Left lobe of liver (tissue), 2 donors: ENCODE results near the gene PIF1. TPM values are rescaled to one million over a fixed set of nuclear protein-coding genes. Genes with fewer than 3 reads are reported as not detected.

Source experiments
- ATAC-seq: fragments of 200-7000 bp; cut with Tn5 transposase; one replicate; pipeline ENCODE4 v1.9.1; 2020; ENCODE audit warnings: mild to moderate bottlenecking, moderate library complexity
- DNase-seq: peaks from one replicate; pipeline ENCODE4 v3.0.0-alpha.2; 2020; ENCODE audit warnings: low spot score
- total RNA-seq: library from RNA; stranded (reverse); gene quantifications from one replicate; pipeline ENCODE4 v1.2.1, GENCODE V29; 2021
- donor health status: DM: no; HTN: no; CAD: no; lungs with moderate emphysema.
- donor health status: DM: no; HTN: yes; CAD: no.

PIF1 gene, protein sequence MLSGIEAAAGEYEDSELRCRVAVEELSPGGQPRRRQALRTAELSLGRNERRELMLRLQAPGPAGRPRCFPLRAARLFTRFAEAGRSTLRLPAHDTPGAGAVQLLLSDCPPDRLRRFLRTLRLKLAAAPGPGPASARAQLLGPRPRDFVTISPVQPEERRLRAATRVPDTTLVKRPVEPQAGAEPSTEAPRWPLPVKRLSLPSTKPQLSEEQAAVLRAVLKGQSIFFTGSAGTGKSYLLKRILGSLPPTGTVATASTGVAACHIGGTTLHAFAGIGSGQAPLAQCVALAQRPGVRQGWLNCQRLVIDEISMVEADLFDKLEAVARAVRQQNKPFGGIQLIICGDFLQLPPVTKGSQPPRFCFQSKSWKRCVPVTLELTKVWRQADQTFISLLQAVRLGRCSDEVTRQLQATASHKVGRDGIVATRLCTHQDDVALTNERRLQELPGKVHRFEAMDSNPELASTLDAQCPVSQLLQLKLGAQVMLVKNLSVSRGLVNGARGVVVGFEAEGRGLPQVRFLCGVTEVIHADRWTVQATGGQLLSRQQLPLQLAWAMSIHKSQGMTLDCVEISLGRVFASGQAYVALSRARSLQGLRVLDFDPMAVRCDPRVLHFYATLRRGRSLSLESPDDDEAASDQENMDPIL
- total RNA-seq: 0.93 TPM

GRCh38 chr15:64825431-64826294 lies at the start of gene PIF1:
TSS of gene PIF1 (minus strand) at chr15:64825647. CDS start at chr15:64824335, 1,312 bp downstream.
- peak; percentile 88 for DNase-seq
- peak; percentile 98 for ATAC-seq

- no peak for DNase-seq
- no peak for ATAC-seq
Measured at GRCh38 chr15:64870353-64870752, 44.9 kb upstream of the PIF1 start.

GRCh38 chr15:64869501-64869900 lies 44.1 kb upstream of the PIF1 start:
- ATAC-seq (no peak), DNase-seq (no peak)

GRCh38 chr15:64865998-64866520 lies 40.6 kb upstream of the PIF1 start:
- DNase-seq (peak; percentile 71), ATAC-seq (peak; percentile 94)

- no peak for DNase-seq
Measured at GRCh38 chr15:64865126-64865997, 39.9 kb upstream of the PIF1 start.

DNA sequence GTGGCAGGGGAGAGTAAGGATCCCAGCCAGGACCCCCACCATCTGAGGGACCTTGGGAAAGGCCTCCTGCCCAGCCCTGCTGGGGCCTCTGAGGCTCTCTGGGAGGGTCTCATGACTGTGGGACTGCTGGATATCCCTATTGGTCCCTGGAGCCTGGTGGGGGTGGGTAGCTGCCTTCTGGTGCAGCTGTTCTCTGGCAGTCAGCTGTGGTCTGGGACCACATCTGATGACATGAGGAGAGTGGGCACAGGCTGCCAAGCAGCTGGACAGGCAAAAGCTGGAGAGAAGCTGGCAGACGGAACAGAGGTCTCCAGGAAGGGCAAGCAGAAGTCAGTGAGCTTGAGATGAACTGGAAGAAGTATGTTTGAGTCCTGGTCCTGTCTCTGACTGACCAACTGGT lies 38.6 kb upstream of the PIF1 start:
- ATAC-seq: no peak
- no peak for DNase-seq

More at GRCh38 chr15:64865126-64865997, 39.9 kb upstream of the PIF1 start:
- ATAC-seq: no peak

GRCh38 chr15:64862408-64862807 lies 37.0 kb upstream of the PIF1 start:
- no peak for ATAC-seq

DNA sequence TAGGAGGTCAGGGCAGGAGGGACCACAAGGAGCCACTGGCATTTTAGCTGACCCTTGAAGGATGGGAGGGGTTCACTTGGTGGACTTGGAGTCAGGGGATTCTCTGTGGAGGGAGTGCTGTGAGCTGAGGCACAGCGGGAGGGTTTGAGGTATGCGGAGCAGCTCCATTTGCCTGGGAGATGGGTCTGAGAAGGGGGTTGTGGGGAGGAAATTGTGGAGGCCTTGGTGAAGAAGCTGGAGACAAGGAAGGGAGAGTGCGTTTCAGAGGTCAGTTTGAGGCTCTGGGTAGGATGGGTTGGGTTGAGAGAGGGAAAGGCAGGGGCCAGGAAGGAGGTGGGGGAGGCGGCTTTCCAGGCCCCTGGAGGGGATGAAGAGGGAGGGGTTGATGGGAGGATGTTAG lies 36.5 kb upstream of the PIF1 start:
- ATAC-seq (no peak), DNase-seq (no peak)

More at GRCh38 chr15:64862408-64862807, 37.0 kb upstream of the PIF1 start:
- DNase-seq: no peak

DNA sequence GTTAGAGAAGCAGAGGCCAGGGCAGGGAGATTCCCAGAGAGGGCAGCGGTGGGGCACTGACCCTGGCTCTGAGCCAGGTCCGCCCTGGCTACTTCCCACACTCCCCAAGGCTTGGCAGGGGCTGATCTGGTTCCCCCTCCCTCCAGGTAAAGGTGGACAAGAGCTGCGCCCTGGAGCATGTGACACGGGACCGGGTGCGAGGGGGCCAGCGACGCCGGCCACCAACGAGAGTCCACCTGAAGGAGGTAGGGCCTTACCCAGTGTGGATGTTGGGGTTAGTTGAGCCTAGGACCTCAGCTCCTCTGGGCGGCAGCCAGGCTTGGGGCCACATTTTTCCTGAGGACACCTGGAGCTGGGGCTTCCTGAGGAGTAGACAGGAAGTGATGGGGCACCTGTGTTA lies 35.9 kb upstream of the PIF1 start:
- ATAC-seq (no peak), DNase-seq (no peak)

DNA sequence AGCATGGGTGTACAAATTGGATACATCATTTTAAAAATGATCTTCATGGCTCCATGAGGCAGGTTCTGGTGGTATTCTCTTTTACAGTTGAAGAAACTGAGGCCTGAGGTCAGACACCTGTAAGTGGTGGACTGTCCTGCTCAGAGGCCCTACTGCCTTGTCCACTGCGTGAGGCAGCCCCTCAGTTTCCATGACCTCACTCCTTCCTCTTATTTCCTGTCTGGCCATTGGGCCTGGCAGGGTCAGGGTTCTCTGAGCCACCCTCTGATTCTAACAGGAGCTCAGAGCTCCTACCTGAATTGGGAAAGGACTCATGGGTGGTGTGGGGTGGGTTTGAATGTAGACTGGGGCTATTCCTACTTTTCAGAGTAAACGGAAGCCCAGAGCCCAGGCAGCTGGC lies 33.8 kb upstream of the PIF1 start:
- ATAC-seq: no peak

DNA sequence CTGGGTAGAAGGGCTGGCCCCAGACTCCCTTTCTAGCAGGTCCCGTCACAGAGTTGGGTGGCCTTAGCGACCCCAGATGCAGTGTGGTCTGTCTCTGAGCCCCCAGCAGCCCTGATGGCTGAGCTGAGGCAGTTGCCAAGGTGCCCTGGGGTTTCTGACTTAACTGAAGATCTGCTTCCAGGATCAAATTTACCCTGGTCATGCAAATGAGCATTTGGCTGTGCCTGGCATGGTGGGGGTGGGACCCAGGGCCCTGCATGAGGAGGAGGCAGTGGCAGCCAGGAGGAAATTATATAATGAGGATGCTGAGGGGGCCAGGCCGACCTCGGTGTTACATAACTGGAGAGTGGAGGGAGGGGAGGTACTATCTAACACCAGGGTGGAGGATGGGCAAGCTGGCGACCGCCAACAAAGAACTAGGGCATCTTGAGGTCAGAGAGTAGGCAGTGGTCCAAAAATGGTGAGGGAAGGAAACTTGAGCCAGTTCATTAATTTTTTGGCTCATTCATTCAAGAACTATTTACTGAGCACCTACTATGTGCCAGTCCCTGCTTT lies 32.7 kb upstream of the PIF1 start:
- ATAC-seq: no peak

More for the DNA sequence above, 33.8 kb upstream of the PIF1 start:
- no peak for DNase-seq

GRCh38 chr15:64857421-64857820 lies 32.0 kb upstream of the PIF1 start:
- DNase-seq: no peak
- no peak for ATAC-seq

More for the DNA sequence above, 32.7 kb upstream of the PIF1 start:
- no peak for DNase-seq

DNA sequence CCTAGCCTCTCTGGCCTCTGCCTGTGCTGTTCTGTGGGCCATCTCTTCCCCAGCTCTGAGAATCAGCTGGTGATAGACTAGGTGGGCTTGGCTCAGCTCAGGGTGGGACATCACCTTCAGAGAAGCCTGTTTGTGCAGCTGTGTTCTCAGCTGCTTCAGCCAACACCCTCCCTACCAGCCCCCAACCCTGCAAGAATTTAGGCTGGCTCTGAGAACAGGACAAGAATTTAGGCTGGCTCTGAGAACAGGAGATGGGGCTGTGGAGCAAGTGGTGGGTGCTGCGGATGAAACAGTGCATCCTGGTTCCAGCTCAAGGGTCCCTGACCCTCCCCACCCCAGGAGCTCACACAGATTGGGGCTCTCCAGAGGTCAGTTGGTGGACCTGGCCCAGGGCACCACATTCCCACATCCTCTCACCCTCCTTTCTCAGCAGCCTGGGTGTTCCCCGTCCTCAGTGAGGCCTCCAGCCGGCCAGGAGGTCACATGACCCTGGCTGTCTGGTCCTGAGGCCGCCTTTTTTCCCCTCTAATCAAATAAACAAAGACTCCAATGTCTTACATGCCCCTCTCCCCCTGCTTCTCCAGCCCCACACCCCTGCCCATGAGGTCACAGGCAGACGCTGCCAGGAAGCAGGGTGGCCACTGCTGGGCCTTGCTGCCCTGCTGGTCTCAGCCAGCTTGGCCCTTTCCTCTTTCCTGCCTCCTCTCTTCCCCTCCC lies 31.1 kb upstream of the PIF1 start:
- no peak for DNase-seq
- peak; percentile 37 for ATAC-seq

- DNase-seq (no peak), ATAC-seq (no peak)
Measured at GRCh38 chr15:64855205-64855975, 29.9 kb upstream of the PIF1 start.

- DNase-seq (no peak), ATAC-seq (no peak)
Measured at GRCh38 chr15:64854526-64854925, 29.1 kb upstream of the PIF1 start.

GRCh38 chr15:64854041-64854440 lies 28.6 kb upstream of the PIF1 start:
- ATAC-seq: no peak
- no peak for DNase-seq

DNA sequence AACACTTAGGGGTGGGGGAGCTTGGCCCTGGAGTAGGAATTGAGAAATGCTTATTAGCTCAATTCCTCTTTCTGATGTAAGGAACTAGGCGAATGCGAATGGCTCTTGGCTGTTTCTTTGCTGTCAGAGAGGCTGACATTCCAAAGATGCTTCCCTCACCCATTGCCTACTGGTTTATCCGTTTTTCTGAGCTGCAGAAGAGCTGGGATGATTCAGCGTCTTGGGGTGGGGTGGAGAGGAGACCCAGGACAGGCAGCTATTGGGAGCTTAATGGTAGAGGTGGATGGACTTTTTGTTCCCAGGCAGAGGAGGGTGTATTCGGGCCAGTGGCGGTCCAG lies 26.0 kb upstream of the PIF1 start:
- peak; percentile 39 for ATAC-seq
- DNase-seq: no peak

- DNase-seq: no peak
- no peak for ATAC-seq
Measured at GRCh38 chr15:64850778-64851502, 25.5 kb upstream of the PIF1 start.
